DOHH2 (cell line): ENCODE results near the gene PRRC2B.

Experiments used
- H3F3A ChIP-seq: fragments of 200-600 bp; sonication (generic), shearing (Covaris generic); 2 replicates; pipeline ENCODE4 v1.6.0; 2016; ENCODE audit warnings: antibody characterized with exemption, mild to moderate bottlenecking; ENCODE audit not compliant: control insufficient read depth, insufficient read depth
- H3K27ac ChIP-seq: fragments of 200-600 bp; sonication (generic); 2 replicates; pipeline ENCODE4 v1.5.1; 2014; ENCODE audit warnings: low read depth, mild to moderate bottlenecking, low read length, moderate library complexity
- H3K27me3 ChIP-seq: fragments of 200-600 bp; sonication (generic); 2 replicates; pipeline ENCODE4 v1.6.1; 2014; ENCODE audit warnings: mild to moderate bottlenecking, low read length, mixed read lengths; ENCODE audit not compliant: control insufficient read depth
- H3K36me3 ChIP-seq: fragments of 200-600 bp; sonication (generic); 2 replicates; pipeline ENCODE4 v1.6.1; 2014; ENCODE audit warnings: mild to moderate bottlenecking, low read length, moderate library complexity, mixed read lengths; ENCODE audit not compliant: control insufficient read depth
- H3K4me1 ChIP-seq: fragments of 200-600 bp; sonication (generic); 2 replicates; pipeline ENCODE4 v1.6.1; 2014; ENCODE audit warnings: mild to moderate bottlenecking, low read length, mixed read lengths; ENCODE audit not compliant: control insufficient read depth
- H3K4me2 ChIP-seq: fragments of 200-600 bp; sonication (generic); 2 replicates; pipeline ENCODE4 v1.6.0; 2014; ENCODE audit warnings: mild to moderate bottlenecking, low read length, moderate library complexity
- H3K4me3 ChIP-seq: fragments of 200-600 bp; sonication (generic); 2 replicates; pipeline ENCODE4 v1.5.1; 2014; ENCODE audit warnings: mild to moderate bottlenecking, low read length, mixed read lengths
- H3K79me2 ChIP-seq: fragments of 200-600 bp; sonication (generic); 2 replicates; pipeline ENCODE4 v1.6.1; 2014; ENCODE audit warnings: mild to moderate bottlenecking, low read length, mixed read lengths; ENCODE audit not compliant: control insufficient read depth
- H3K9me2 ChIP-seq: fragments of 200-600 bp; sonication (generic); replicated peaks from 2 replicates; pipeline ENCODE4 v1.6.1; 2014; ENCODE audit warnings: mild to moderate bottlenecking, low read length, mixed read lengths; ENCODE audit not compliant: control insufficient read depth
- H3K9me3 ChIP-seq: fragments of 200-600 bp; sonication (generic); 2 replicates; pipeline ENCODE4 v1.6.1; 2014; ENCODE audit warnings: antibody characterized with exemption, low read length, mixed read lengths; ENCODE audit not compliant: control insufficient read depth, insufficient read depth
- H4K20me1 ChIP-seq: fragments of 200-600 bp; sonication (generic); 2 replicates; pipeline ENCODE4 v1.6.0; 2014; ENCODE audit warnings: low read depth, mild to moderate bottlenecking, antibody characterized with exemption, low read length, moderate library complexity; ENCODE audit not compliant: control insufficient read depth, insufficient read depth
- CTCF ChIP-seq: fragments of 200-600 bp; sonication (generic); IDR thresholded peaks from one replicate; pipeline ENCODE4 v1.5.1; 2014; ENCODE audit warnings: antibody characterized with exemption, mild to moderate bottlenecking, low read depth, low read length; ENCODE audit not compliant: poor library complexity, severe bottlenecking
- EZH2phosphoT487 ChIP-seq: fragments of 200-600 bp; sonication (generic); IDR thresholded peaks from 2 replicates; pipeline ENCODE4 v1.6.1; 2017; ENCODE audit warnings: borderline replicate concordance, mild to moderate bottlenecking, antibody characterized with exemption, low read length, moderate library complexity, mixed read lengths

PRRC2B gene

GRCh38 chr9:131473891-131474290, 80.0 kb downstream of the PRRC2B start:
- no peak overlapping the region for H3K4me3 ChIP-seq
- H3K27ac ChIP-seq = no peak overlapping the region
- peaks cover 34% of the 10 kb centered on the region for H3K79me2 ChIP-seq
- no peaks in the 10 kb centered on the region for H3K4me1 ChIP-seq
- no peaks in the 10 kb centered on the region for H3K9me3 ChIP-seq
- H3F3A ChIP-seq = peaks cover 3% of the 10 kb centered on the region
- no peak overlapping the region for H3K4me2 ChIP-seq
- no peak for TF ChIP-seq EZH2phosphoT487
- TF ChIP-seq CTCF = no peak
- peaks cover 94% of the 10 kb centered on the region for H3K36me3 ChIP-seq
- H3K9me2 ChIP-seq = no peaks in the 10 kb centered on the region
- H3K27me3 ChIP-seq = no peaks in the 10 kb centered on the region
- H4K20me1 ChIP-seq = peaks cover 4% of the 10 kb centered on the region

- TF ChIP-seq CTCF (no peak), EZH2phosphoT487 (no peak)
- no peak overlapping the region for H3K4me3 ChIP-seq
- no peak overlapping the region for H3K4me2 ChIP-seq
- H3K79me2 ChIP-seq = peaks cover 35% of the 10 kb centered on the region
- H3F3A ChIP-seq = peaks cover 3% of the 10 kb centered on the region
- peaks cover 96% of the 10 kb centered on the region for H3K36me3 ChIP-seq
- H4K20me1 ChIP-seq = peaks cover 8% of the 10 kb centered on the region
- H3K27me3 ChIP-seq = no peaks in the 10 kb centered on the region
- no peaks in the 10 kb centered on the region for H3K9me2 ChIP-seq
- H3K9me3 ChIP-seq = no peaks in the 10 kb centered on the region
- H3K27ac ChIP-seq = no peak overlapping the region
- H3K4me1 ChIP-seq = no peaks in the 10 kb centered on the region
These were observed 80.8 kb downstream of the PRRC2B start for GRCh38 chr9:131474711-131475110.

GRCh38 chr9:131475111-131475955, 81.4 kb downstream of the PRRC2B start:
- TF ChIP-seq CTCF (no peak), EZH2phosphoT487 (no peak)
- H3K4me3 ChIP-seq = no peak overlapping the region
- no peaks in the 10 kb centered on the region for H3K9me3 ChIP-seq
- no peaks in the 10 kb centered on the region for H3K27me3 ChIP-seq
- peaks cover 30% of the 10 kb centered on the region for H3K79me2 ChIP-seq
- H4K20me1 ChIP-seq = peaks cover 8% of the 10 kb centered on the region
- H3K4me1 ChIP-seq = no peaks in the 10 kb centered on the region
- H3F3A ChIP-seq = peaks cover 3% of the 10 kb centered on the region
- no peak overlapping the region for H3K27ac ChIP-seq
- H3K9me2 ChIP-seq = no peaks in the 10 kb centered on the region
- no peak overlapping the region for H3K4me2 ChIP-seq
- peaks cover 96% of the 10 kb centered on the region for H3K36me3 ChIP-seq
